HEK293T (cell line): ENCODE data around the gene TNFRSF13B.

Experiments used
- ELF4 ChIP-seq: fragments of 450-650 bp; IDR thresholded peaks from 2 replicates; pipeline ENCODE4 v1.6.1; 2017; ENCODE audit warnings: antibody characterized with exemption
- FOXA1 ChIP-seq: fragments of 450-650 bp; IDR thresholded peaks from 2 replicates; pipeline ENCODE4 v1.6.1; 2016; ENCODE audit warnings: mild to moderate bottlenecking
- FOXK2 ChIP-seq: fragments of 450-650 bp; IDR thresholded peaks from 2 replicates; pipeline ENCODE4 v1.6.1; 2016; ENCODE audit warnings: mild to moderate bottlenecking
- FOXM1 ChIP-seq: fragments of 450-650 bp; IDR thresholded peaks from 2 replicates; pipeline ENCODE4 v1.6.1; 2017; ENCODE audit warnings: mild to moderate bottlenecking, borderline replicate concordance
- NFRKB ChIP-seq: fragments of 450-650 bp; IDR thresholded peaks from 2 replicates; pipeline ENCODE4 v1.6.1; 2016; ENCODE audit warnings: mild to moderate bottlenecking, moderate library complexity
- PKNOX1 ChIP-seq: fragments of 450-650 bp; IDR thresholded peaks from 2 replicates; pipeline ENCODE4 v1.6.1; 2016
- SP1 ChIP-seq: fragments of 450-650 bp; IDR thresholded peaks from 2 replicates; pipeline ENCODE4 v1.6.1; 2017
- SUZ12 ChIP-seq: fragments of 450-650 bp; IDR thresholded peaks from 2 replicates; pipeline ENCODE4 v1.6.1; 2016; ENCODE audit warnings: mild to moderate bottlenecking
- TARDBP ChIP-seq: fragments of 450-650 bp; IDR thresholded peaks from 2 replicates; pipeline ENCODE4 v1.6.1; 2016
- ZNF384 ChIP-seq: fragments of 450-650 bp; IDR thresholded peaks from 2 replicates; pipeline ENCODE4 v1.6.1; 2016

GRCh38 chr17:16989230-16989952 is 17.5 kb upstream of the TNFRSF13B start:
- TF ChIP-seq SP1 = no peak
- no peak for TF ChIP-seq ELF4
- TF ChIP-seq PKNOX1 = no peak
- TF ChIP-seq ZNF384 = no peak
- TF ChIP-seq FOXA1 = no peak
- no peak for TF ChIP-seq SUZ12
- TF ChIP-seq NFRKB = no peak
- TF ChIP-seq FOXM1 = no peak
- TF ChIP-seq FOXK2 = no peak
- TF ChIP-seq TARDBP = no peak
